HS-27A (cell line): ENCODE measurements around the gene MDFIC.

ENCODE experiments used
- DNase-seq: peaks from one replicate; pipeline ENCODE4 v3.0.0-alpha.2; 2012; ENCODE audit warnings: low read depth, missing footprints

Gene MDFIC

DNA sequence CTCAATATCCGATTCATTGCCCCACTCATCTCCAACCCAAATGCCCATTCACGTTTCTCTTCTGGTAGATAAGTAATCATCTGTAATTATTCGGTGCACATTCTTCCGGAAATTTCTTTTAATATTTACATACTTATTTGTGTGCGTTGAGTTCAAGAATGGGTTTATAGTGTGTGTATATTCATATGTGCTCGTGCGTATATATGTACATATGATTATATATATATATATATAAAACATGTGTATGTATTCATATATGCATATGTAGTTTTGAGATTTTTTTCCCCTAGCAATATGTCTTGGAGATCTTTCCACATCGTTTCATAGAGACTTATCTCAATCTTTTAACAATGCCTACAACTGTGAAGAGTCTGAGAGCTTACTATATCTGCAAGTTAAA lies 118.2 kb downstream of the MDFIC start:
- DNase-seq, result no peak

DNA sequence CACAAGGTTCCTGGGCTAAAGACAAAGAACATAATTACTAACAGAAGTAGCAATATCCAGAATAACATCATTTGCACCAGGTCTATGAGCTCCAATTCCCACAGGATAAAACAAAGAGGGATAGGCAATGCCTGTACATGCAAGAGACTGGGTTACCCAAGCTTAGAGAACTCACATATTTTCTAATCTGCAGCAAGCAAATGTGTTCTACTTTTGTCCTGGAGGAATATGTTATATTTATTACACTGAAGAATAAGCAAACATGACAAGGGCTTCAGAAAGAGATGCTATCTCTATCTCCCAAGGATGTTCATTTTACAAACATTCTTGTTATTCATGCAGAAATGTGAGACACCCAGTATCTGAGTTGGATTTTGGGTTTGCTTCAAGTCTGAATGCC lies 118.6 kb downstream of the MDFIC start:
- DNase-seq, result no peak

DNA sequence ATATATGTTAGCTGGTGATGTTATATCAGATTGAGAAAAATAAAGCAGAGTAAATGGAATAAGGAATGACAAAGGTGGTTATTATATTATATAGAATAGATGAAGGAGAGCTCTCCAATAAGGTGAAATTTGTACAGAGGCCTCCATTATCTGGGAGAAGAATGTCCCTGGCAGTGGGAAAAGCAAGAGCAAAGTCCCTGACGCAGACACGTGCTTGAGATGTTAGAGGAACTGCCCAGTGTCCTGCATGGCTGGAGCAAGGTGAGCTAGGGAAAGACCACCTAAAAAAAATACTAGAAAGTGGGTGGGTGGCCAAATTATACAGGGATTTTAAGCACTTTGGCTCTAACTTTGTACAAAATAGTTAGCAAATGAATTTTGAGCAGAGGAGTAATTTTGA lies 120.7 kb downstream of the MDFIC start:
- no peak for DNase-seq

DNA sequence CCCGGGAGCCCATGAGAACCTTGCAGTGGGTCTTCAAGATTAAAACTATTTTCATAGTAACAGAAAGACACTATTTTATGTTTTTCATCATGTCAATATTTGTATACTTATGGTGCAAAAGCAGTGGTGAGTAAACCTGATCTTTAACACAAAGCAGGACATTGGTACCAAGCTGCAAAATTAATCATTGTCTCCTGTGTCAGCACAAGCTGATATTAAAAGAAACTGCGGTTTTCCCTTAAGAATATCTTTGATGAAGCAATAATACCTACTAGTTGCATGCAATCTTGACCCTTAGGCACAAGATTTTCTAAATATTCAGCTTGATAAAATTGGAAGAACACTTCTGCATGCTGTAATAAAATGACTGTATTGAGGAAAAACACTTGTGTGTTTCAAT lies 121.7 kb downstream of the MDFIC start:
- no peak for DNase-seq

DNA sequence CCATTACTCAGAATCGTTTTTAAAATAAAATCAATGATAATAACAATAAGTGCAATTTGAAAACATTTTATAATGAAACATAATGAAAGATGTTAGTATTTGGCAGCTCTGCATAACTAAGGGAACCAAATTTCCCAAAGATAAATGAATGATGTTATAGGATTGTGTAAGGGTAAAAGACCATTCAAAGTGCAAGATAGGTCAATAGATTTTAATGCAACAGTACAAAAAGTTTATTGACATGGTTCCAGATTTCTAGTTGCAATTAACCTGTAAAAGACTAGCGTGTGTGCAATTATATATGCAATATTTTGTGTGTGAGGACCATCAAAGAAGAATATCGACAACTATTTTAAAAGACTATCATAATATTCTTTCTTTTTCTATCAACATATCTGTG lies 122.3 kb downstream of the MDFIC start:
- DNase-seq, result no peak

DNA sequence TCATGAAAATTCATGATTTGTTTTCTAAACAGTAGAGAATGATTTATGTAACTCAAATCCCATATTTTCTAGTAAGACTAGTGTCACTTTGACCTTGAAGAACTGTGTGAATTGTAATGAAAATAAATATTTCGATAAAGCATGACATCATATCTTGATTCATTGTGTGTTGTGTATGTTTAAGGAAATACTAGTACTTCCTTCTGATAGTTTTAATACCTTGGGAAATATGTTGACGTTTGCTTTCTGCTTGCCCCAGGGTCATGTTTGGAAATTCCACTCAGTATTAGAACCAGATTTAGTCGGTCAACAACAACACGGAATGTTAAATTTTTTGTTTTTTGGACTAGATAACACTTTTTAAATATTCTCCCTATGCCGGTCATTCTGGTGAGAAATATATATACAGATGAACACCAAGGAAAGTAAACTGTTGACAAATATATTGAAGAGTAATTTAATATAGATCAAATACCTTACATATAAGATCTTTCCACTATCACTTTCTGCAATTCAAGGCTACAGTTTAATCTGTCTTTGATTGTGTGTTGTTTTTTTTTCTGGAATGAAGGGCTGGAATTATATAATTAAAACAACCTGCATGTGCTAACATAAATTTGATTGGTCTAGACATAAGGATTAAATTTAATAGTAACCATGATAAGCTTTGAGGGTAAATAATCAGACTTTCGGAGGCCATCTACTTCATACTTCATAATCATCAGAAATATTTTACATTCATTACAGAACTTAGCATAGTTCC lies 126.2 kb downstream of the MDFIC start:
- no peak for DNase-seq

DNA sequence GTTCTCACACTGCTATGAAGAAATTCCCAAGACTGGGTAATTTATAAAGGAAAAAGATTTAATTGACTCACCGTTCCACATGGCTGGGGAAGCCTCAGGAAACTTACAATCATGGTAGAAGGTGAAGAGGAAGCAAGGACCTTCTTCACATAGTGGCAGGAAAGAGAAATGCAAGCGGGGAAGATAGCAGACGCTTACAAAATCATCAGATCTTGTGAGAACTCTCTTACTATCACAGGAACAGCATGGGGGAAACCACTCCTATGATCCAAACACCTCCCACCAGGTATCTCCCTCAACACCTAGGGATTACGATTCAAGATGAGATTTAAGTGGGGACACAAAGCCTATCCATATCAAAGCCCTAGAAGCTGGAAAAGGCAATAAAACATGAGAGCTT lies 130.8 kb downstream of the MDFIC start:
- no peak for DNase-seq

DNA sequence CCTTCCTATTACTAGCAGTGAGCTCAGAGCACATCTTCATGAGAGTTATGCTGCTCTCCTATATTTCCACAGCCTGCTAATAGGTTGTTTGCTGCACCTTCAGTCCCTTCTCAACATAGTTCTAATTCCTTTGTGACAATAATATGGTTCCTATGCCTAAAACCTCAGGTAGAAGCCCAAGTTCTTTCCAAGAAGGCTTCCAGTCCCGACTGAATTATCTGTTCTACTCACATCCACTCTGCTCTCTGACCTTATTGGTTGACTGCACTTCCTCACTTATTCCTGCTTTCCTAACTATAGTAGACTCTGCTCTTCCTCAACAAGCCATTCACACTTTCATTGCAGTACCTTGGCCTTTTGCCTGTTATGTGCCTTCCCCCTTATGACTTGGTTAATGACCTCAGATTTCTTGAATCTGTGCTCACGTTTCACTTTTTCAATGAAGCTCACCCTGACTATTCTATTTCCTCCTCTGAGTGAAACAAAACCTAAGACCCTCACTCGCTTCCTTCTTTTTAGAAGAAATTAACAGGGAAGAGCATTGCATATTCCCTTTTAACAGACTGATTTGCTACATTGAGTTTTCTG lies 132.7 kb downstream of the MDFIC start:
- no peak for DNase-seq

DNA sequence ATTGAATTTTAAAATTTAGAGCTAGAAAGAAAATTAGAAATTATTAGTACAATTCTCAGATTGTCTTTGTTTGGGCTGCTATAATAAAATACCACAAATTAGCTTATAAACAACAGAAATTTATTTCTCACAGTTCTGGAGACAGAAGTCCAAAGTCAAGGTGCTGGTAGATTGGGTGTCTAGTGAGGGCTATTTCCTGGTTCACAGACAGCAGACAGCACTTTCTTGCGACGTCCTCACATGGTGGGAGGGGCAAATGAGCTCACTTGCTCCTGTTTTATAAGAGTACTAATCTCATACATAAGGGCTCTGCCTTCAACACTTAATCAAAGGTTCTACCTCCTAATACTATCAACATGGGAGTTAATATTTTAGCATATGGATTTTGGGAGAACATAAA lies 134.1 kb downstream of the MDFIC start:
- no peak for DNase-seq

DNA sequence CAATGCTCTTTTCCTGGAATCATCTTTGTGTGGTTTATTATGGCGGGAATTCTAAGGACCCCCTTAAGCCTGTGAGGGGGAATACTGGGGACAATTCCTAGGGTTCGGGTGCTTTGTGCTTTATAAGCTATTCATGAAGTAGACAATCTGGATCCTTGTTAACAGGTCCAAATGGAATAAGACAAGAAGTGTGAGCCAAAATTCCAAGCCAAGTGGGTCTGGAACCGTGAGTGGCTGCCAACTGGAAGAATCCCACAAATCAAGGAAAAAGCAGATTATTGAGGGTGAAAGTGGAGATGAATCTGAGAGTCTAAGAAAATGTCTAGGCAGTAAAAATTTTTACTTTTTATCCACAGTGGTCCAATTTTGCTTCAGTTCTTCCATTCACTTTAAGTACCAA lies 136.8 kb downstream of the MDFIC start:
- no peak for DNase-seq

DNA sequence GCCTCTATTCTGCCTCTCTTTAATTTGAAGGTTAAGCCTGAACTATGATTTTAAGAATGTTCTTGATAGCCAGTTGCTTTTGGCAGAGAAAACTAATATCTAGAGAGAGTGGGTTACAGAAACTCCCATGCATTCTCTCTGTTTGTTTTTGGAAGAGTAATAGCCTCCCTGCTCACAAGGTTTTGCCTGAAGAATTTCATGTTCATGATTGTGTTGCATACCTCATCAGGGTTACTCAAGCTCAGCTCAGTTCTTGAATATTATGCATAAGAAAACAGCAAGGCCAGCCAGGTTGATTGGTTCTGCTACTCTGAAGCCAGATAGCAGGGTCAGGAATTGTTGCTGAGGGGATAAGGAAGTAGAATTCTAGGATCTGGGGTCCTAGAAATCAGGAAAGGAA lies 137.4 kb downstream of the MDFIC start:
- DNase-seq, result no peak

DNA sequence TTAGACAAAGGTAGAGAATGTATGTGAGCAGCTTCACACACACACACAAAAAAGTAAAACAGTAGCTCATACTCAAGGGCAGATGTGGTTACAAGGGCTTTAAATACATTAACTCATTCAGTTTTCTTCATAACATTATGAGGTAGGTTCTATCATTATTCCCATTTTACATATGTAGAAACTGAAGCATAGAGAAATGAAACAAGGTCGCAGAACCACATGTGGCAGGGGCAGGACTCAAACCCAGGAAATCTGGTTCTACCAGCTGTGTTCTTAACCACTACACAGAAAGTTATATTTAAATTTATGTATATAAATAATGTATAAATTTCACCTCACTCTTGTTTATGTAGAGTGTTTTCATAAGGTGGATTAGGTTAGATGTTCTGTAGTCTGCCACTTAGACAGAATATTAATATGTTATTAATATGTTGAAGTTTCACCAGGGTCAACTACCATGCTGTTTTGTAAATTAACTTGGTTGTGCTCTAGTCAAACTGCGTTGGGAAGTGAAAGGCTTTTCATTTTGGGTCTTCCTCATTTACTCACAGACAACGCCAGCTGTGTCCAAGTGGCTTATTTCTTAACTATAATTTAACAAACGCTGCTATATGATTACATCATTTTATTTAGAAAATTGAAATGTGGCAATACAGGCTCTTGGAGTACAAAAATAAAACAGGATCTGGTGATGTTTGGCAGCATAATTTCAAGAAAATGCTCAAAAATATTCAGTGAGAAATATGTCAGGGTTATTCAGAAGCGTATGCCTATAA lies 138.4 kb downstream of the MDFIC start:
- DNase-seq, result no peak

DNA sequence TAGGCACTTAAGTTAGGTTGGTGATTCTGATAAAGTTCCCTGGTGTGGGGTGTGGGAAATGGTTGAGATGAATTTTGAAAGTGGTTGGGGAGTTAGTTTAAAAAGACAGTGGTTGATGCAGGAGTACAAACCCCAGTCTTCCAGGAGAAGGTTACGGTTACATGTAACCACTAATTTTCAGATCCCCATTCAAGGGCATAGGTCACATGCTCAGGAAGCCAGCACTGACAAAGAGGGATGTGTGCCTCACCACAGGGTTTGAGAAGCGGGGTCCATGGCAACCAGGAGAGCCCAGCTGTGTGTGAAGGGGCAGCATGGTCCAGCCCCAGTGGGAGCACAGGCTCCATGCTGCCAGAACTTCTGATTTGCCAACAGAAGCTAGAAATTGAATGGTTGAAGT lies 144.2 kb downstream of the MDFIC start:
- no peak for DNase-seq

DNA sequence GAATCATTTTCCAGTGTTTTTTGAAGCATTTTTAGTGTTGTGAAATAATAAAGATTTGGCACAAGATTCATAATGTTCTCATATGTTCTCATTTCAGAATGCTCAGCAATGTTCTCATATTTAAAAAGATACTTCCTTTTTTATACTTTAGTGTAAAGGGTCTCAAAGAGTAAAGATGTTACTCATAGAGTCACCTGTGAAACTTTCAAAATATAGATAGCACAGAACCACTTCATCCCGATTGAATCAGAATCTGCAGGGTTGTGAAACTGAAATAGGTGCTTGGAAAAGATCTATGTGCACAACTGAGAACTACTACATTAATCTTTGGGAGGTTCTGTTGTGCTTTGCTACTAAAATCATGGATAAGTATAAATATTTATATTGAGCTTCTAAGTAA lies 144.7 kb downstream of the MDFIC start:
- DNase-seq, result no peak

DNA sequence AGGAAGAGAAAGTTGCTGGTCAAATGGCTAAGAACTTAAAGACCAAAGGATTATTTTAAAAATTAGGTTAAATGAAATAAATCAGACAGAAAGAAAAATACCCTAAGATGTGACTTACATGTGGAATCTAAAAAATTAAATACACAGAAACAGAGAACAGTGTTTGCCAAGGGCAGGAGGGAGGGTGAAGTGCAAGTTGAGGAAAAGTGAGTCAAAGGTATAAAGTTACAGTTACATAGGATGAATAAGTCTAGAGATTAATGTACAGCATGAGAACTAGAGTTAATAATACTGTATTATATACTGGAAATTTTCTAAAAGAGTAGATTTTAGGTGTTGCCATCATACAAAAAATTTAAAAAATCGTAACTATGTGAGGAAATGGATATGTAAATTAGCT lies 146.3 kb downstream of the MDFIC start:
- DNase-seq, result no peak
